ENCODE data around the gene GRIN3A.

- TF ChIP-seq CTCF (IDR thresholded peaks at IDR 0.05) (no peak), POLR2A (IDR thresholded peaks at IDR 0.05) (no peak), EP300 (IDR thresholded peaks at IDR 0.05) (no peak)
These were observed 155.9 kb downstream of the GRIN3A start for GRCh38 chr9:101582553-101582952.
